OCI-LY3 (cell line): ENCODE results near the gene IRF2BP1.

Experiments used
- CTCF ChIP-seq: fragments of 200-600, 300-600 bp; sonication (generic); IDR thresholded peaks from 2 replicates; pipeline ENCODE4 v1.5.1; 2014; ENCODE audit warnings: antibody characterized with exemption, low read length, low read depth
- EZH2phosphoT487 ChIP-seq: fragments of 200-600 bp; shearing (Covaris generic); IDR thresholded peaks from 2 replicates; pipeline ENCODE4 v1.6.1; 2018; ENCODE audit warnings: antibody characterized with exemption, mixed run types, low read depth

DNA sequence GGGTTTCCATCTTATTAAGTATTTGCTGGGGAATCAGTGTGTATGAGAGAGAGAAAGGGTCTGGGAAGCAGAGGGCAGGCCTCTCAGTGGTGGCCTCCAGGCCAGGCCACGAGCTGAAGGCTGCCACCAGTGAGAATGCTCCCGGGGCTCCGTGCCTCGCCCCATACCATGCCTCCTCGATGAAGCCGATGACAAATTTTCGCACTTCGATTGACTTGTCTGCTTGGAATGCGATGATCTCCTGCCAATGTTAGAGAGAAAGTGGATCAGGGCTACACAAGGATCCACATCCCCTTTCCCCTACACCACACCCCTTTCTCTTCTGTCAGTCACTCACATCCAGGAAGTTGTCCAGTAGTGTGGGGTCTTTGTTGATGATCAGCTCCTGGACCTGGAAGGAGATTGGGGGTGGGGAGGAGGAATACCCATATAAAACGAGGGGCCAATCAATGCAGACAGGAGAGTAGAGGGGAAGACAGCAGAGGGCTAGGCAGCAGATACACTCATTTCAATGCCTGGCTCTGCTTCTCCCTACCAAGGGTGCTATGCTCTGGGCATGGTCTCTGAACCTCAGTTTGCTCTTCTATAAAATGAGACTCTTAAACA, 33.7 kb downstream of the IRF2BP1 start:
- no peak for TF ChIP-seq CTCF
- TF ChIP-seq EZH2phosphoT487 = no peak
